Measurements from ENCODE around the gene BTBD7.

The BTBD7 gene

DNA sequence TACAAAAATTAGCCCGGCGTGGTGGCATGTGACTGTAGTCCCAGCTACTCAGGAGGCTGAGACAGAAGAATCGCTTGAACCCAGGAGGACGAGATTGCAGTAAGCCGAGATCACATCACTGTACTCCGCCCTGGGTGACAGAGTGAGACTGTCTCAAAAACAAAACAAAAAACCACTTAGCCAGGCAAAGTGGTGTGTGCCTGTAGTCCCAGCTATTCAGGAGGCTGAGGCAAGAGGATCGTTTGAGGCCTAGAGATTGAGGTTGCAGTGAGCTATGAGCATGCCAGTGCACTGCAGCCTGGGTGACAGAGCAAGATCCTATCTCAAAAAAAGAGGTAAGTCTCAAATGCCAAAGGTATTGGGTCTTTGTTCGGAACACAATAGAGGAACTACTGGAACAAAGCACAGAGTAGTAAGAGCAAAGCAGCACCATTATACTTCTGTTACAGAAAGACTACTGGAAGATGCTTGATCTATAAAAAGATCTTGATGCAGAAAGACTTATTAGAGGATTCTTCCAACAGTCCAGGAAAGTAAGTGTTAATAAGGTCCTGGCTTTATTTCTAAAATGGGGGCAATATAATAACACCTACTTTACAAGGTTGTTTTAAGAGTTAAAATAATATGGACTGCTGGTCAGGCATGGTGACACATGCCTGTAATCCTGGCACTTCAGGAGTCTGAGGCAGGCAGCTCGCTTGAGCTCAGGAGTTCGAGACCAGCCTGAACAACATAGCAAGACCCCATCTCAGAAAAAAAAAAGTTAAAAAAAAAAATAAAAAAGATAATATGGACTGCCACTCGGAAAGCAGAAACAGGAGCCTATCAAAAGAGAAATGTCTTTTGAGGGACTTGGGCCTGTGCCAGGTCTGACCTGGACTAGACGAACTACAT lies 29.9 kb downstream of the BTBD7 start:
- no peak for DNase-seq

- no peak for DNase-seq
These were observed 30.9 kb downstream of the BTBD7 start for GRCh38 chr14:93301821-93302447.

DNA sequence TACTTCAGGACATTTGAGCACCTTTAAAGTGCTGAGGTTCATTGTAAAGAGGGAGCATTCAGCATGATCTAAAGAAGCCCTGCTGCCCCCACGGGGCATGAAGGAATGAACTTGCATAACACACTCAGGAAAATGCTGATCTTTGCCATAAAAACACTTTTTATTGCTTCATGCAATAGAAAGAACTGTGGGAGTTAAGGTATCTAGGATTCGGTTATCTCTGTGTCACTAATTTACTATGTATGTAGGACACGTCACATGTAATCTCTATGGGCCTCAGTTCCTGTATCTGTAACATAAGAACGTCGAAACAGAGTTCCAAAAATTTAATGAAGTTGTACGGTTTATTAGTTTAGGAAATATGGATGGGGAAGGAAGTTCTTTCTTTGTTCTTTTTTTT lies 33.0 kb downstream of the BTBD7 start:
- DNase-seq = no peak

DNA sequence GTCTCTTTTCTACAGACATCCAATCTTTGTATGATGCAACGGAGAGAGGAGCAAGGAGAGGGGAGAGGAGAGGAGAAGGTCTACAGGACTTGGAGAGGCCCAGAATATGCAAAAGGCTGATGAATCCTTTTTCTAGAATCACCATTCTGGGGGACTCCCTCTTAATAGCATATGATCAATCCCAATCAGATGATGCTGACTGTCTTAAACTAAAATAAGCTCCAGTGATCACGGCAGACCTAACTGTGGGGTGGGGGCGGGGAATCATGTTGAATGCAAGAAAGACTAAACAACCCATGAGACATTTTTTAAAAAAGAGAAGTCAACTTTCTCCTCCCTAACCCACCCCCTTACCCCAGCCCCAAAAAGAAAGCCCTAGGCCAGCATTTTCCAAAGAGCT lies 33.4 kb downstream of the BTBD7 start:
- DNase-seq = no peak

- DNase-seq = no peak
These were observed 37.2 kb downstream of the BTBD7 start for GRCh38 chr14:93295541-93296220.

GRCh38 chr14:93286212-93286890 lies 46.5 kb downstream of the BTBD7 start:
- no peak for DNase-seq

DNA sequence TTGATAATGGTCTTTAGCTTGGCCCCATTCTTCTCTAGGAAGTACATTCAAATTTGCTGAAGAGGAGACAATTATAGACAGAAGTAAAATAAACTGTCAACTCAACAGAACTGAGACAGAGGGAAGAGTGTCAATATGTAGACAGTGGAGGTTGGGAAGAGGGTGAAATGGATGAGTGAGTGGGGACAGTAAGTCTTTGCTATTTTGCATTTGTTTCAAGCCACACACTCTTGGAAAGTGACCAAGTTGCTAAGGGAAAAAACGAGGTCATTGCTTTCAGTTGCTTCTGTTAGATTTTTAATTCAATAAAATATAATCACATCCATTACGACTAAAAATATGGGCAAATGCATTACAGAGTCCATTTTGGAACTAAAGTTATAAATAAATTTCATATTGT lies 47.8 kb downstream of the BTBD7 start:
- no peak for DNase-seq

GRCh38 chr14:93281937-93282336 lies 50.9 kb downstream of the BTBD7 start:
- no peak for DNase-seq

GRCh38 chr14:93280743-93281142 lies 52.1 kb downstream of the BTBD7 start:
- DNase-seq = no peak

GRCh38 chr14:93276031-93276716 lies 56.7 kb downstream of the BTBD7 start:
- DNase-seq = no peak

GRCh38 chr14:93274055-93274806 lies 58.6 kb downstream of the BTBD7 start:
- DNase-seq = no peak

GRCh38 chr14:93271111-93271510 lies 61.7 kb downstream of the BTBD7 start:
- no peak for DNase-seq

GRCh38 chr14:93269341-93270068 lies 63.3 kb downstream of the BTBD7 start:
- DNase-seq = no peak

DNA sequence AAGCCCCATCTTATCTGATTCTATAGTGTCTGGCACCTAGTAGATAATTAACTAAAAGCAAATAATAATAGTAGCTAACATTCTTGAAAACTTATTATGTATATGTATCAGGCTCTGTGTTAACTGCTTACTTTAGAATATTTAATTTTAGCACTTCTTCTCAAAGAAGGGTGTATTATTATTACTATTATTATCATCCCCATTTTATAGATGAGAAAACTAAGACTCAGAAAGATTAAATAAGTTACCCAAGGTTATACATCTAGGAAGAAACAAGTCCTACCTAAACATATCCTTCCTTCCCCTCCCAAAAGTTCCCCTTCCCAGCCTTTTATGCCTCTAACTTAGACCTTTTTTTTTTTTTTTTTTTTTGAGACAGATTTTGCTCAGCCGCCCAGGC lies 64.4 kb downstream of the BTBD7 start:
- no peak for DNase-seq

GRCh38 chr14:93267149-93267711 lies 65.6 kb downstream of the BTBD7 start:
- DNase-seq = no peak

DNA sequence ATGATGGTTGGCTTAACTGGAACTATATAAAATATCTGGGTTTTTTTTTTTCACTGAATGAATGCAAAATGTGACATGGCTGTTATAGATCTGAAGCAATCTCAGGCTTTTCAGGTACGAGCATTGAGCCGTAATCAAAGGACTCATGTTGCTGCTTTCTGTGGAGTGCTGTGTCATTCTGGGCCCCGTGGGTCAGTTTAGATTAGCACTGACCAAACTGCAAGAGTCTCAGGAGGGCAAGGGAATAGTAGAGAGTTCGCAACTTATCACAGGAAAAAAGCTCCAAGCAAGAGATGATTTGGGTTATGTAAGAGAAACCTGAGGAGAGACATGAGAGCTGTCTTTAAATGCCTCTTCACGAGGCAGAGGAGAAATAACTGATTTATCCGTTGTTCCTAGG lies 66.7 kb downstream of the BTBD7 start:
- no peak for DNase-seq

DNA sequence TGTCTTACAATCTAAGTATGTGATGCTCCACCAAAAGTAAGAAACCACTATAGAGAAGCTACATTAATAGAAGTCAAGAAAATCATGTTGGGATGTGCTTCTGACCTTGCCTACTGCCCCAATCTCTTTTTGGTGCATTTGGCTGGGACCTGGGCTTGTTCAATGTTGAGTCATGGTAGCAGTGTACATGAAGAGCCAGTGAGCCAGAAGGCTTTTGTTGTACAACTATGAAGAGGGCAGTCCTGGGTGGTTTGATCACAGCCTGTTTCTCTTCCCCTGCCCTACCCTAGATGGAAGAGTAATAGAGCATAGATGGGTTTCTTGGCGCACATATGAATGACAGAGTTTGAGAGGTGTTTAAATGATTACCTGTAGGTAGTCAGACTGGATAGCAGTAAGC lies 69.4 kb downstream of the BTBD7 start:
- no peak for DNase-seq

- DNase-seq = no peak
These were observed 70.4 kb downstream of the BTBD7 start for GRCh38 chr14:93262446-93262845.

- DNase-seq = no peak
These were observed 83.6 kb downstream of the BTBD7 start for GRCh38 chr14:93249128-93249831.

DNA sequence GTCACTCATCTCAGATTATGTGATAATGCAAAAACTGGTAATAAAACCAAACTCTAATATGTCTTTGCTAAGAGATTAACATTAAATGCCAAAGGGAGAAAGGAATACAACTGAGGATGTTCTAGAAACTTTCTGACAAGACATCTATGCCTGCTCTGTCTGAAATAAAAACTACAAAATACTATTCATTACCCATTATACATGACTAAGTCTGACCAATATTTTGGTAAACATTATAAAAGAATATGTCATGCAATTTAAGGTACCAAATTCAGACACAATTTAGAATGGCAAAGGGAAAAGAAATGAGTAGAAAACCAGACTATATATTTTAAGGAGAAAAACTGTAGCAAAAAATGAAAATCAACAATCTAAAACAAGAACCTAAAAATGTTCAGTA lies 86.3 kb downstream of the BTBD7 start:
- no peak for DNase-seq
